GM19467 (cell line): Measurements from ENCODE around the gene FOXK1.
"Not testable (repeated sequence)": the region's sequence is repeated elsewhere in the genome, so short reads cannot be mapped to it uniquely, and the experiment has no call there.

Experiments used
- ATAC-seq: cut with Tn5 transposase; IDR thresholded peaks from one replicate; pipeline ENCODE4 v1.9.1; 2021; ENCODE audit warnings: mild to moderate bottlenecking, moderate library complexity; ENCODE audit not compliant: unreplicated experiment

Gene FOXK1

DNA sequence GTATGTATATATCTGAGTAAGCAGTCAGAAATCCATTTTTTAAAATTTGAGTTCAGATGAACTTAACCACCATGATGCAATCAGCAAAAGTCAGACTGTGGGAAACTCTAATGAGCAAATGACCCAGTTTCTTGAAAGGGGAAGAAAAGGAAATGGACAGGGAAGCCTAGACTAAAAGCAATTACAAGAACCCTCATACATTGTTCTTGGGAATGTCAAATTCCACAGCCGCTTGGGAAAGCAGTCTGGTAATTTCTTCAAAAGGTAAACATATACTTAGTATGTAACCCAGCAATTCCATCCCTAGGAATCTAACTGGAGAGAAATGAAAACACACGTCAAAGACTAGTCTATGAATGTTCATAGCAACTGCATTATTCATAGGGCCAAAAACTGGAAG is 16.4 kb upstream of the FOXK1 start:
- ATAC-seq = no peak

- ATAC-seq = no peak
Observed at GRCh38 chr7:4667776-4668509, 14.2 kb upstream of the FOXK1 start.

DNA sequence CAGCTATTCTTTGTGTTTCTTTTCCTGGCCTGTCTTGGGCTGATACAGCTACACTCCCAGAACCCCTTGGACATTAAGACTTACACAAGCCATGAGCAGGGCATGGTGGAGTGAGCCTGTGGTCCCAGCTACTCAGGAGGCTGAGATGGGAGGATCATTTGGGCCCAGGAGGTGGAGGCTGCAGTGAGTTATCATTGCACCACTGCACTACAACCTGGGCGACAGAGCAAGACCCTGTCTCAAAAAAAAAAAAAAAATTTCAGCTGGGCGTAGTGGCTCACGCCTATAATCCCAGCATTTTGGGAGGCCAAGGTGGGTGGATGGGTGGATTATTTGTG is 13.6 kb upstream of the FOXK1 start:
- ATAC-seq = no peak

GRCh38 chr7:4670791-4671190 is 11.3 kb upstream of the FOXK1 start:
- ATAC-seq = no peak

GRCh38 chr7:4675771-4676367 is 6.2 kb upstream of the FOXK1 start:
- no peak for ATAC-seq

GRCh38 chr7:4677518-4677917 is 4.6 kb upstream of the FOXK1 start:
- ATAC-seq = not testable (repeated sequence)

GRCh38 chr7:4681218-4681851 is 760 bp upstream of the FOXK1 start:
- no peak for ATAC-seq

GRCh38 chr7:4682621-4683042 is 537 bp downstream of the FOXK1 start:
- ATAC-seq = peak; percentile 36

DNA sequence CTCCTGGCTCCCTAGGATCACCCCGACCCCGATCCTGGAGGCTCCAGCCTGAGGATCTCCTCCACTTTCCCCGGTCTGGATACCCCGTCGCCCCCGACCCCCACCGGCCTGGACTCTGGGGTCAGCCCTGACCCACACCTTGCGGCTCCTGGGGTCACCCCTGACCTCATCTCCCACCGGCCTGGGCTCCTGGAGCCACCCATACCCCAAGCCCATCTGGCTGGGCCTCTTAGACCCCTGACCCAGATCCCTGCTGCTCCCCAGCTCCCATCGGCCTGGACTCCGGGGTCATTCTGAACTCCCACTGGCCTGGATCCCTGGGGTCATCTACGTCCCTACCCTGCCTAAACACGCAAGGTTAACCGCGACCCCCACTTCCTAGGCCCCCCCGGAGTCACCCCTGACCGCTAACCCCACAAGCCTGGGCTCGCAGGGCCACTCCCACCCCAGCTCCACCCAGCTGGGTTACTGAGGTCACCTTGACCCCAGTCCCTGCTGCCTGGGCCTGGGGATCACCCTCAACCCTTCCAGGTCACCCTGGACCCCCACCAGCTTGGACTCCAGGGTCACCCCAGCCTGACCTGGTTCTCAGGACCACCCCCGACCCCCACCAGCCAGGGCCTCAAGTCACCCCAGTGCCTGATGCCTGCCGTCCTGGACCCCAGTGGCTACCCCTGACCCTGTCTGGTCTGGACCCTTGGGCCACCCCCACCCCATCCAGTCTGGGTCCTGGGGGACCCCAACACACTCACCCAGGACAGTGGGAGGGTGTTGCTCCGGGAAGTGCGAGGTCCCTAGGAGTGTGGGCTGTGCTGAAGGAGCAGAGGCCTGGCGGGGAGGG is 1.2 kb downstream of the FOXK1 start:
- ATAC-seq = no peak

GRCh38 chr7:4683884-4684565 is 1.9 kb downstream of the FOXK1 start:
- no peak for ATAC-seq

DNA sequence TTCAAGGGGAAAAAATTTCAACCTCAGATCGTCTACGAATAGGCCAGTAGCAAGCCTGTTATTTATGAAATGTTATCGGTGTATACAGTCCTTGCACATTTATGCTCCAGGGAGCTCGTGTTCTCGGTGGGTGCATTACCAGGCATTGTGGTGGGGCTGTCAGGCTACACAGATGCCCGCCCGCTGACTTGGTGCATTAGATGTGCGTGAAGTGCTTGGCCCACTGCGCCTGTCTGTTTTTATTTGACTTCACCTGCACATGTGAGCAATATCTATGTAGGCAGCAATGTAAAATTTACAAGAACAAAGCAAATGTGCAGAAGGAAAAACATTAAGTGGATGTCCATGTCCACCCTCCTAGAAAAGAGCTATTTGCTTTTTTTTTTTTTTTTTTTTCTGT is 2.8 kb downstream of the FOXK1 start:
- ATAC-seq = no peak

GRCh38 chr7:4685676-4686075 is 3.6 kb downstream of the FOXK1 start:
- ATAC-seq = not testable (repeated sequence)

GRCh38 chr7:4687956-4688355 is 5.9 kb downstream of the FOXK1 start:
- no peak for ATAC-seq

DNA sequence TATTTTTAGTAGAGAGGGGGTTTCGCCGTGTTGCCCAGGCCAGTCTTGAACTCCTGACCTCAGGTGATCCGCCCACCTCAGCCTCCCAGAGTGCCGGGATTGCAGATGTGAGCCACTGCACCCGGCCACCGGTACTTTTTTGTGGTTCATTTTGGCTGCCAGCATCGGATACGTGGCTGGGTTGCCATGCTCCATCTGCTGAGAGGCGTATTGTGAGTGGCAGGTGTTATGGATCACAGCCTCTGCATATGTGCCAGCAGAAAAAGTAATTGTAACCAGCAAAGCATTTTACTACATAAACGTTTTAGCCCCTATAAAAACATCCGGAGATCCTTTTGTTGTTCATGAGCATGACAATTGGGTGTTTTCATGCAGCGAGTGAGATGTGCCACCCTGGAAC is 7.1 kb downstream of the FOXK1 start:
- no peak for ATAC-seq

DNA sequence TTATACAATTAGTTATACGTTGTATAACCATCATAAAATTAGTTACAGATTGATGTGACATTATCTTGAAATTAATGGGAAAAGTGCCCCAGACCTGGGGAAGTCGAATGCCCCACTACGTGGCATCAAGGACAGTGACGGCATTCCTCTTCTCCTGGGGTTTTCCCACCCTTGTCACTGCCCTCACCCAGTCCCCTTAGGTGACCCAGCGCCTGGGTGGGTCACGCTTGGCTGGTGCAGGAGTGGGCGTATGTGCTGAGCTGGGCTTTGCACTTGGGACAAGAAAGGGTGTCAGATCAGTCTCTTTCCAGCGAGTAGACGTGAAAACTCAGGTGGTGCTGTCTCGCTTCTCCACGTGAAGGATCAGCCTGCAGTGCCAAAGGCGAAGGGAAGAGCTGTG is 7.6 kb downstream of the FOXK1 start:
- ATAC-seq = no peak

GRCh38 chr7:4690953-4691856 is 9.1 kb downstream of the FOXK1 start:
- ATAC-seq = no peak

GRCh38 chr7:4692055-4692454 is 10.0 kb downstream of the FOXK1 start:
- ATAC-seq = no peak

DNA sequence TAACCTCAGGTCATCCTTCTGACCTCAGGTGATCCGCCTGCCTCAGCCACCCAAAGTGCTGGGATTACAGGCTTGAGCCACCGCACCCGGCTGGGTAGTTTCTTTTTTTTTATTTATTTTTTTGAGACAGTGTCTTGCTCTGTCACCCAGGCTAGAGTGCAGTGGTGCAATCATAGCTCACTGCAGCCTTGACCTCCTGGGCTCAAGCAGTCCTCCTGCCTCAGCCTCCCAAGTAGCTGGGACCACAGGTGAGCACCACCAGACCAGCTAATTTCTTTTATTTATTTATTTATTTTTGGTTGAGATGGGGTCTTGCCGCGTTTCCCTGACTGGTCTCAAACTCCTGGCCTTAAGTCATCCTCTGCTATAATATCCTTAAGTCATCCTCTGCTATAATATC is 10.5 kb downstream of the FOXK1 start:
- ATAC-seq = not testable (repeated sequence)

GRCh38 chr7:4693152-4693551 is 11.1 kb downstream of the FOXK1 start:
- no peak for ATAC-seq

DNA sequence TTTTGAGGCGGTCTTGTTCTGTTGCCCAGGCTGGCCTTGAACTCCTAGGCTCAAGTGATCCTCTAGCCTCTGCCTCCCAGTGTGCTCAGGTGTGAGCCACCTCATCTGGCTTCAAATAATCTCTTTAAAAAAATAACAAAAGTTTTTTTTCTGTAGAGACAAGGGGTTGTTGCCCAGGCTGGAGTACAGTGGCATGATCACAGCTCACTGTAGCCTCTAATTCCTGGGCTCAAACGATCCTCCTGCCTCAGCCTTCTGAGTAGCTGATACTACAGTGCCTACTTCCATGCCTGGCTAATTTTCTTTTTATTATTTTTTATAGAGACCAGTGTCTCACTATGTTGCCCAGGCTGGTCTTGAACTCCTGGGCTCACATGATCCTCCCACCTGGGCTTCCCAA is 11.7 kb downstream of the FOXK1 start:
- no peak for ATAC-seq
